Tibial nerve (tissue), 4 donors: ENCODE results near the gene TRPV4.

Experiments used
- CTCF ChIP-seq, 5 experiments: fragments of 200-600 bp in 3 of 5; fragments of 450-650 bp in 2 of 5; sonication (generic) in 3 of 5; IDR thresholded peaks; one replicate each; pipeline ENCODE4 v1.5.1; 2016 to 2019; ENCODE audit warnings: antibody characterized with exemption in 5 of 5, mild to moderate bottlenecking in 3 of 5, moderate library complexity in 2 of 5
- EP300 ChIP-seq, 2 donors: sonication (generic); formaldehyde crosslinking; IDR thresholded peaks; one replicate each; pipeline ENCODE4 v1.6.1; 2017; ENCODE audit warnings: antibody characterized with exemption in 2 of 2, mild to moderate bottlenecking in 1 of 2
- POLR2A ChIP-seq, 2 donors: fragments of 450-650 bp; IDR thresholded peaks; one replicate each; pipeline ENCODE4 v1.6.1; 2017; ENCODE audit warnings: antibody characterized with exemption in 2 of 2, mild to moderate bottlenecking in 2 of 2, moderate library complexity in 2 of 2

GRCh38 chr12:109808876-109809646, 24.1 kb downstream of the TRPV4 start:
- no peak for TF ChIP-seq CTCF (IDR thresholded peaks at IDR 0.05)
- no peak for TF ChIP-seq POLR2A (IDR thresholded peaks at IDR 0.05)
- TF ChIP-seq EP300 (IDR thresholded peaks at IDR 0.05) = no peak
